GM10266 (cell line): Measurements from ENCODE around the gene CYSRT1.

Experiments used
- DNase-seq: peaks from one replicate; pipeline ENCODE4 v3.0.0; 2012; ENCODE audit errors: extremely low spot score
- CTCF ChIP-seq: IDR thresholded peaks from 2 replicates; pipeline ENCODE4 v1.5.1; 2012; ENCODE audit warnings: mild to moderate bottlenecking, low read depth; ENCODE audit not compliant: control insufficient read depth, insufficient read depth; ENCODE audit errors: missing control alignments

CYSRT1 gene

GRCh38 chr9:137204731-137205125 is 20.2 kb upstream of the CYSRT1 start:
- no peak for TF ChIP-seq CTCF
- DNase-seq, result no peak

GRCh38 chr9:137205126-137206069 is 19.6 kb upstream of the CYSRT1 start, which contains the start of the genes NDOR1 and TMEM203:
Gene NDOR1 (plus strand): TSS chr9:137205700. CDS start chr9:137205778, 78 bp downstream.
Gene TMEM203 (minus strand): TSS chr9:137205648. CDS start chr9:137205414, 234 bp downstream.
- DNase-seq, result peak; percentile 98
- TF ChIP-seq CTCF, result no peak

GRCh38 chr9:137206602-137207001 is 18.4 kb upstream of the CYSRT1 start:
- no peak for TF ChIP-seq CTCF

GRCh38 chr9:137211532-137211931 is 13.4 kb upstream of the CYSRT1 start:
- TF ChIP-seq CTCF, result no peak
- no peak for DNase-seq

More at GRCh38 chr9:137206602-137207001, 18.4 kb upstream of the CYSRT1 start:
- DNase-seq, result no peak

GRCh38 chr9:137212520-137212919 is 12.5 kb upstream of the CYSRT1 start:
- no peak for DNase-seq
- no peak for TF ChIP-seq CTCF

- no peak for DNase-seq
- TF ChIP-seq CTCF, result peak; percentile 24
These were observed 11.6 kb upstream of the CYSRT1 start for GRCh38 chr9:137213160-137214060.
